B cell (primary cell): ENCODE measurements around the gene ZFP90. TPM values are rescaled to one million over a fixed set of nuclear protein-coding genes. Genes with fewer than 3 reads are reported as not detected.

Experiments used
- ATAC-seq: fragments of 200-7000 bp; cut with Tn5 transposase; one replicate; pipeline ENCODE4 v1.10.0; 2021; ENCODE audit warnings: low read depth, mild to moderate bottlenecking, moderate number of reproducible peaks, moderate library complexity
- CTCF ChIA-PET: fragments of 350-600 bp; sonication (Branson Sonifier 250); formaldehyde crosslinking; loops from one replicate; lab custom pipeline; 2021; ENCODE audit warnings: antibody characterized with exemption, inconsistent platforms; lab: Charles Lee
- POLR2A ChIA-PET: fragments of 350-600 bp; sonication (Branson Sonifier 250); formaldehyde crosslinking; loops from one replicate; lab custom pipeline; 2021; ENCODE audit warnings: antibody characterized with exemption; lab: Charles Lee
- DNase-seq: peaks from one replicate; pipeline ENCODE4 v3.0.0; 2013
- H2AFZ ChIP-seq: 2 replicates; pipeline ENCODE4 v1.6.1; 2012; ENCODE audit warnings: mild to moderate bottlenecking, low read depth, low read length; ENCODE audit not compliant: insufficient read depth, poor library complexity, severe bottlenecking
- H3K27ac ChIP-seq, 2 donors: 1 replicate in 1 of 2; 2 replicates in 1 of 2; pipeline ENCODE4 v1.5.1; 2012 to 2013; ENCODE audit warnings: low read length in 2 of 2, mild to moderate bottlenecking in 2 of 2, moderate library complexity in 1 of 2
- H3K27me3 ChIP-seq, 4 experiments: fragments of 200-600 bp in 1 of 4; sonication (generic) in 1 of 4; replicated peaks in 1 of 4; 1 replicate in 2 of 4; 2 replicates in 2 of 4; pipeline versions ENCODE4 v1.6.1 to v1.7.0; 2013 to 2016; ENCODE audit warnings: low read length in 3 of 4, mild to moderate bottlenecking in 2 of 4, mixed read lengths in 1 of 4, moderate library complexity in 1 of 4; ENCODE audit not compliant: insufficient read depth in 4 of 4, control insufficient read depth in 3 of 4; ENCODE audit errors: control extremely low read depth in 1 of 4
- H3K36me3 ChIP-seq, 2 experiments: replicated peaks in 1 of 2; 1 replicate in 1 of 2; 2 replicates in 1 of 2; pipeline versions ENCODE4 v1.6.1 to v1.7.1; 2013; ENCODE audit warnings: low read length in 1 of 2; ENCODE audit not compliant: insufficient read depth in 2 of 2, control insufficient read depth in 1 of 2; ENCODE audit errors: control extremely low read depth in 1 of 2, extremely low read depth in 1 of 2
- H3K4me1 ChIP-seq, 2 donors: fragments of 200-600 bp in 1 of 2; sonication (generic) in 1 of 2; 1 replicate in 1 of 2; 2 replicates in 1 of 2; pipeline versions ENCODE4 v1.5.1 to v1.6.1; 2013 to 2017; ENCODE audit warnings: low read length in 2 of 2; ENCODE audit not compliant: control insufficient read depth in 2 of 2, insufficient read depth in 2 of 2
- H3K4me2 ChIP-seq: replicated peaks from 2 replicates; pipeline ENCODE3; 2012; ENCODE audit warnings: mild to moderate bottlenecking, low read depth, low read length; ENCODE audit not compliant: poor library complexity, severe bottlenecking
- H3K4me3 ChIP-seq, 5 experiments: fragments of 200-600 bp in 1 of 5; sonication (generic) in 1 of 5; 1 replicate in 3 of 5; 2 replicates in 2 of 5; pipeline versions ENCODE4 v1.5.1 to v1.7.0; 2011 to 2016; ENCODE audit warnings: low read length in 4 of 5, mild to moderate bottlenecking in 4 of 5, low read depth in 2 of 5, control low read depth in 1 of 5, moderate library complexity in 1 of 5; ENCODE audit not compliant: insufficient read depth in 1 of 5; ENCODE audit errors: control extremely low read depth in 1 of 5, extremely low read depth in 1 of 5
- H3K79me2 ChIP-seq: fragments of 200-600 bp; sonication (generic); one replicate; pipeline ENCODE4 v1.6.0; 2016; ENCODE audit warnings: low read length; ENCODE audit not compliant: control insufficient read depth, insufficient read depth
- H3K9ac ChIP-seq: fragments of 200-600 bp; sonication (generic); 2 replicates; pipeline ENCODE4 v1.6.1; 2017; ENCODE audit warnings: mild to moderate bottlenecking, low read length, moderate library complexity
- H3K9me3 ChIP-seq, 3 donors: one replicate each; pipeline versions ENCODE4 v1.6.1 to v1.7.1; 2013; ENCODE audit warnings: low read length in 2 of 3; ENCODE audit not compliant: control insufficient read depth in 2 of 3, insufficient read depth in 1 of 3; ENCODE audit errors: control extremely low read depth in 1 of 3
- H4K20me1 ChIP-seq: 2 replicates; pipeline ENCODE4 v1.6.0; 2012; ENCODE audit warnings: mild to moderate bottlenecking, low read length; ENCODE audit not compliant: insufficient read depth, control insufficient read depth, poor library complexity, severe bottlenecking
- H3K27ac Mint-ChIP-seq: one replicate; pipeline ENCODE4 v1.8.0; 2021; ENCODE audit warnings: mixed read lengths
- H3K27me3 Mint-ChIP-seq: one replicate; pipeline ENCODE4 v1.8.0; 2021; ENCODE audit warnings: mixed read lengths
- H3K4me1 Mint-ChIP-seq: one replicate; pipeline ENCODE4 v1.8.0; 2021; ENCODE audit warnings: mixed read lengths
- H3K4me3 Mint-ChIP-seq: one replicate; pipeline ENCODE4 v1.8.0; 2021; ENCODE audit warnings: mixed read lengths
- H3K9me3 Mint-ChIP-seq: one replicate; pipeline ENCODE4 v1.8.0; 2022; ENCODE audit warnings: mixed read lengths; ENCODE audit not compliant: insufficient read depth
- CTCF ChIP-seq: fragments of 200-600 bp; IDR thresholded peaks from one replicate; pipeline ENCODE4 v1.8.0; 2022; ENCODE audit warnings: antibody characterized with exemption, mild to moderate bottlenecking
- EZH2 ChIP-seq: IDR thresholded peaks from 2 replicates; pipeline ENCODE4 v1.6.1; 2012; ENCODE audit warnings: borderline replicate concordance, low read depth, mild to moderate bottlenecking, moderate library complexity, low read length; ENCODE audit not compliant: insufficient read depth, poor library complexity, severe bottlenecking
- WGBS: methylation state at CpG from one replicate; pipeline ENCODE4 v1.1.5; 2013; ENCODE audit warnings: missing lambda C conversion rate; ENCODE audit not compliant: insufficient coverage; 5-methylcytosine and 5-hydroxymethylcytosine counted together
- intact Hi-C: fragments of 100-400 bp; cut with micrococcal nuclease; formaldehyde crosslinking; loops from one replicate; pipeline ENCODE4 v1.10.0; 2022
- polyA plus RNA-seq: library from polyadenylated mRNA; depleted of rRNA; stranded (reverse); fragments of >200 nt; gene quantifications from 2 replicates; pipeline ENCODE4 v1.2.3, GENCODE V29; 2012
- total RNA-seq, 2 donors: library from RNA; stranded (reverse); fragments of 120-200 nt in 1 of 2; gene quantifications; 1 replicate in 1 of 2; 2 replicates in 1 of 2; pipeline versions ENCODE4 v1.2.3 to v1.2.4, GENCODE V29; 2013 to 2022

The ZFP90 gene
- total and polyA plus RNA-seq, 2 donors (not counting 1 experiment from before 2014, with no cell fraction given), result 16.5 to 30.7 TPM

- Histone ChIP-seq H3K4me3 (no peak overlapping the region), H3K9me3 (peaks cover 0 to 3% (median 0%) of the 10 kb centered on the region in 3 donors), H3K27ac (no peak overlapping the region), H4K20me1 (no peaks in the 10 kb centered on the region), H3K4me2 (no peak overlapping the region), H3K79me2 (no peaks in the 10 kb centered on the region), H2AFZ (no peak overlapping the region), H3K9ac (no peak overlapping the region), H3K27me3 (peaks cover 0 to 8% (median 3%) of the 10 kb centered on the region in 4 experiments), H3K36me3 (no peaks in the 10 kb centered on the region), H3K4me1 (peaks cover 5 to 9% of the 10 kb centered on the region in 2 donors)
- 89% methylated on average over 3 of the region's 3 CpGs for WGBS
- no peak for TF ChIP-seq EZH2
- no peak for TF ChIP-seq CTCF
- ChIA-PET POLR2A (no interaction called here), CTCF (interaction anchor here (0.6 to 3.4 kb wide), 18 partner anchors 10 to 625 kb away, joined by 3 to 28 read pairs (median 4); partner anchors contain the start of gene SLC7A6)
- no peak overlapping the region for H3K27ac Mint-ChIP-seq
- ATAC-seq (no peak), DNase-seq (no peak)
- H3K9me3 Mint-ChIP-seq, result no peaks in the 10 kb centered on the region
- peaks cover 4% of the 10 kb centered on the region for H3K4me1 Mint-ChIP-seq
- no peaks in the 10 kb centered on the region for H3K27me3 Mint-ChIP-seq
- H3K4me3 Mint-ChIP-seq, result no peak overlapping the region
- intact Hi-C loops, result no loop called here
These were observed 28.3 kb upstream of the ZFP90 start for GRCh38 chr16:68510775-68511174.

- Histone ChIP-seq H3K9me3 (peaks cover 0 to 3% (median 0%) of the 10 kb centered on the region in 3 donors), H3K4me3 (no peak overlapping the region), H2AFZ (no peak overlapping the region), H3K27ac (no peak overlapping the region), H3K27me3 (peaks cover 0 to 8% (median 3%) of the 10 kb centered on the region in 4 experiments), H3K9ac (no peak overlapping the region), H3K4me1 (peaks cover 5 to 9% of the 10 kb centered on the region in 2 donors), H3K36me3 (no peaks in the 10 kb centered on the region), H3K79me2 (no peaks in the 10 kb centered on the region), H4K20me1 (no peaks in the 10 kb centered on the region), H3K4me2 (no peak overlapping the region)
- peak overlapping the region; percentile 32 for H3K27ac Mint-ChIP-seq
- WGBS, result 81% methylated on average over 5 of the region's 8 CpGs
- no peaks in the 10 kb centered on the region for H3K27me3 Mint-ChIP-seq
- ATAC-seq (no peak), DNase-seq (no peak)
- ChIA-PET POLR2A (no interaction called here), CTCF (interaction anchor here (1.0 to 3.4 kb wide), 4 partner anchors 9 to 248 kb away, joined by 3 to 17 read pairs (median 4); partner anchors contain the start of gene SLC7A6)
- peaks cover 4% of the 10 kb centered on the region for H3K4me1 Mint-ChIP-seq
- TF ChIP-seq CTCF (no peak), EZH2 (no peak)
- H3K4me3 Mint-ChIP-seq, result no peak overlapping the region
- intact Hi-C loops, result no loop called here
- H3K9me3 Mint-ChIP-seq, result no peaks in the 10 kb centered on the region
These were observed 26.9 kb upstream of the ZFP90 start for GRCh38 chr16:68512183-68512582.
